Mesodermal cell (in vitro differentiated cells): ENCODE data around the gene NDUFB1. TPM values are rescaled to one million over a fixed set of nuclear protein-coding genes. Genes with fewer than 3 reads are reported as not detected.

Experiments used
- H3K27ac ChIP-seq: 2 replicates; pipeline ENCODE4 v1.7.0; 2013; ENCODE audit warnings: mild to moderate bottlenecking, low read depth, low read length, moderate library complexity; ENCODE audit not compliant: severe bottlenecking
- H3K36me3 ChIP-seq: 2 replicates; pipeline ENCODE4 v1.7.1; 2013; ENCODE audit warnings: mild to moderate bottlenecking, low read length, moderate library complexity; ENCODE audit not compliant: control insufficient read depth, insufficient read depth
- H3K4me1 ChIP-seq: one replicate; pipeline ENCODE4 v1.7.1; 2013; ENCODE audit warnings: mild to moderate bottlenecking, low read length; ENCODE audit not compliant: insufficient read depth, control insufficient read depth, poor library complexity, severe bottlenecking
- H3K4me3 ChIP-seq: 2 replicates; pipeline ENCODE4 v1.7.0; 2013; ENCODE audit warnings: low read length, control low read depth, mild to moderate bottlenecking; ENCODE audit not compliant: insufficient read depth, poor library complexity, severe bottlenecking; ENCODE audit errors: extremely low read depth
- H3K9me3 ChIP-seq: 2 replicates; pipeline ENCODE4 v1.7.1; 2013; ENCODE audit warnings: mild to moderate bottlenecking, low read length, moderate library complexity; ENCODE audit not compliant: control insufficient read depth
- WGBS, 2 experiments: methylation state at CpG; one replicate each; pipeline ENCODE4 v1.1.5; 2013; ENCODE audit warnings: missing lambda C conversion rate in 2 of 2; ENCODE audit not compliant: insufficient coverage in 2 of 2; 5-methylcytosine and 5-hydroxymethylcytosine counted together
- polyA plus RNA-seq, 2 experiments: library from polyadenylated mRNA; stranded (reverse); fragments of 50-300 nt; gene quantifications; one replicate each; pipeline ENCODE4 v1.2.3, GENCODE V29; 2013

NDUFB1 gene
- 112 TPM for polyA plus RNA-seq (2013, experiment 1 of 2)
- 171 TPM for polyA plus RNA-seq (2013, experiment 2 of 2)

GRCh38 chr14:92121670-92122350 lies at the start of gene NDUFB1, which contains the start of gene CPSF2:
NDUFB1 (minus strand) TSS chr14:92121706; CDS start chr14:92117637, 4,069 bp downstream.
CPSF2 (plus strand) TSS chr14:92121969; CDS start chr14:92130985, 9,016 bp downstream.
- H3K4me1 ChIP-seq = no peaks in the 10 kb centered on the region
- peaks cover 41% of the 10 kb centered on the region for H3K36me3 ChIP-seq
- WGBS, 2 experiments = 0% methylated on average over 39 to 50 of the region's 55 CpGs
- peak within 1 kb of the TSS; percentile 99 for H3K27ac ChIP-seq
- peak within 1 kb of the TSS; percentile 91 for H3K4me3 ChIP-seq
- H3K9me3 ChIP-seq = no peaks in the 10 kb centered on the region

- WGBS, 2 experiments = 100% methylated on average over 1 of the region's 2 CpGs; no CpG with 5 or more reads in 1 of the 2 experiments
- H3K36me3 ChIP-seq = peaks cover 70% of the 10 kb centered on the region
- no peaks in the 10 kb centered on the region for H3K9me3 ChIP-seq
- H3K4me1 ChIP-seq = no peaks in the 10 kb centered on the region
- H3K27ac ChIP-seq = no peak overlapping the region
- H3K4me3 ChIP-seq = no peak overlapping the region
These were observed 43.5 kb upstream of the NDUFB1 start for GRCh38 chr14:92164958-92165357.

DNA sequence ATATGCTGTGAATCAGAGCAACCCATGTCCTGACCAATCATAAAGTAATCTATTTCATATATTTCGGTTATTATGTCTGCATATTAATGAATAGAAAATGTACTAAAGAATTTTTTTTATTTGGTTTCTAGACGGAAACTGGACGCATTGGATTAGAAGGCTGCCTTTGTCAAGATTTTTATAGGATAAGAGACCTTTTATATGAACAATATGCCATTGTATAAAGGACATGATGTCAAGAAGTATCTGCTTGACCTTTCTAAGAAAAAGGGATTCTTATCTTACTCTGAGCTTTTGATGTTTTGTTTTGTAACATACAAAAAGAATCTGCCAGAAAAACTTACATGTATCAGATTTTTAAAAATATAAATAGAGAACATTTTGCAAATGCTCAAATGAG lies 40.0 kb upstream of the NDUFB1 start:
- no peaks in the 10 kb centered on the region for H3K4me1 ChIP-seq
- no peak overlapping the region for H3K27ac ChIP-seq
- 93% methylated on average over 2 of the region's 3 CpGs; no CpG with 5 or more reads in 1 of the 2 experiments for WGBS, 2 experiments
- H3K4me3 ChIP-seq = no peak overlapping the region
- no peaks in the 10 kb centered on the region for H3K9me3 ChIP-seq
- peaks cover 96% of the 10 kb centered on the region for H3K36me3 ChIP-seq

GRCh38 chr14:92160619-92161018 lies 39.1 kb upstream of the NDUFB1 start:
- no peaks in the 10 kb centered on the region for H3K9me3 ChIP-seq
- H3K36me3 ChIP-seq = peaks cover 95% of the 10 kb centered on the region
- H3K4me1 ChIP-seq = no peaks in the 10 kb centered on the region
- H3K27ac ChIP-seq = no peak overlapping the region
- WGBS, 2 experiments = 33 to 44% methylated on average over 3 to 4 of the region's 4 CpGs
- no peak overlapping the region for H3K4me3 ChIP-seq

- 100% methylated on average over 2 of the region's 3 CpGs; no CpG with 5 or more reads in 1 of the 2 experiments for WGBS, 2 experiments
- H3K36me3 ChIP-seq = peaks cover 86% of the 10 kb centered on the region
- H3K4me3 ChIP-seq = no peak overlapping the region
- no peaks in the 10 kb centered on the region for H3K9me3 ChIP-seq
- H3K27ac ChIP-seq = no peak overlapping the region
- no peaks in the 10 kb centered on the region for H3K4me1 ChIP-seq
These were observed 32.9 kb upstream of the NDUFB1 start for GRCh38 chr14:92154283-92154942.

DNA sequence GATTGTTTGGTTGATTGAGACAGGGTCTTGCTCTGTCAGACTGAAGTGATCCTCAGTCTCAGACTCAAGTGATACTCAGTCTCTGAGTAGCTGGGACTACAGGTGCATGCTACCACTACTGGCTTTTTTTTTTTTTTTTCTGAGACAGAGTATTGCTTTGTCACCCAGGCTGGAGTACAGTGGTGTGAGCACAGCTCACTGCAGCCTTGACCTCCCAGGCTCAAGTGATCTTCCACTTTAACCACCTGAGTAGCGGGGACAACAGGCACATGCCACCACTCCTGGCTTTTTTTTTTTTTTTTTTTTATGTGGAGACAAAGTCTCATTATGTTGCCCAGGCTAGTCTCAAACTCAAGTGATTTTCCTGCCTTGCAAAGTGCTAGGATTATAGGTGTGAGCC lies 32.1 kb upstream of the NDUFB1 start:
- no peak overlapping the region for H3K27ac ChIP-seq
- no peaks in the 10 kb centered on the region for H3K4me1 ChIP-seq
- no CpG with 5 or more reads among the region's 1 CpG for WGBS, 2 experiments
- H3K9me3 ChIP-seq = no peaks in the 10 kb centered on the region
- H3K36me3 ChIP-seq = peaks cover 86% of the 10 kb centered on the region
- H3K4me3 ChIP-seq = no peak overlapping the region

GRCh38 chr14:92144708-92145107 lies 23.2 kb upstream of the NDUFB1 start:
- 100% methylated on average over 1 of the region's 2 CpGs for WGBS, 2 experiments
- H3K4me3 ChIP-seq = no peak overlapping the region
- H3K4me1 ChIP-seq = no peaks in the 10 kb centered on the region
- H3K9me3 ChIP-seq = no peaks in the 10 kb centered on the region
- peaks cover 81% of the 10 kb centered on the region for H3K36me3 ChIP-seq
- no peak overlapping the region for H3K27ac ChIP-seq

DNA sequence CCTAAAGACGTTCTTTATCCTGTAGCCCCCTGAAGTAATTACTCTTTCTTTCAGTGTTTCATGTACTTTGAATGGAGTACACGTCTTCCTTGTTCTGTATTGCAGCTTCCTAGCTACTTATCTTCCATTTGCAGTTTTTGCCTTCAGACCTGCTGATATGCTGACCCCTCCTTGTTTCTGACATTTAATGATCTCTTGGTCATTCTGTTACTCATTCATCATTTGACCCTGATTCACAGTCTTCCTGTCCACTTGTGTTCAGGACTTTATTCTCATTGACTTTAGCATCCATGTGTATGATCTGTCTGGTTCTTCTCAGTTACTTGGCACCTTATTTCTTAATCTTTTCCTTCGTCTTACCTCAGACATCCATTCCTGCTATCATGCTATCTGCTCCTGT lies 22.5 kb upstream of the NDUFB1 start:
- H3K4me3 ChIP-seq = no peak overlapping the region
- no peaks in the 10 kb centered on the region for H3K4me1 ChIP-seq
- no peak overlapping the region for H3K27ac ChIP-seq
- WGBS, 2 experiments = 87 to 94% methylated on average over 3 of the region's 3 CpGs
- peaks cover 78% of the 10 kb centered on the region for H3K36me3 ChIP-seq
- H3K9me3 ChIP-seq = no peaks in the 10 kb centered on the region

DNA sequence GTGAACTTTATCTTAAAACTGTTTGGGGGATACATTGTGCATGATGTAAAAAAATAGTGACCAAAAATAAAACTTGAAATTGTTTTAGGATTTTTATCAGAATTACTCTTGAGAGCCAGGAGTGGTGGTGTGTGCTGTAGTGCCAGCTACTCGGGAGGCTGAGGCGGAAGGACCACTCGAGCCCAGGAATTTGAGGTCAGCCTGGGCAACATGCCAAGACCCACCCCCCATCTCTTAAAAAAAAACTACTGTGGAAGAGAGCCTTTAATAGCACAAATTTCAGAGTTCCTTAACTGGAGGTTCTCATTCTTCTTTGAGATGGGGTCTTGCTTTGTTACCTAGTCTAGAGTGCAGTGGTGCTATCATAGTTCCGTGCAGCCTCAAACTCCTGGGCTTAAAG lies 21.8 kb upstream of the NDUFB1 start:
- H3K4me3 ChIP-seq = no peak overlapping the region
- 100% methylated on average over 1 of the region's 4 CpGs; no CpG with 5 or more reads in 1 of the 2 experiments for WGBS, 2 experiments
- H3K9me3 ChIP-seq = no peaks in the 10 kb centered on the region
- H3K36me3 ChIP-seq = peaks cover 78% of the 10 kb centered on the region
- no peak overlapping the region for H3K27ac ChIP-seq
- H3K4me1 ChIP-seq = no peaks in the 10 kb centered on the region

DNA sequence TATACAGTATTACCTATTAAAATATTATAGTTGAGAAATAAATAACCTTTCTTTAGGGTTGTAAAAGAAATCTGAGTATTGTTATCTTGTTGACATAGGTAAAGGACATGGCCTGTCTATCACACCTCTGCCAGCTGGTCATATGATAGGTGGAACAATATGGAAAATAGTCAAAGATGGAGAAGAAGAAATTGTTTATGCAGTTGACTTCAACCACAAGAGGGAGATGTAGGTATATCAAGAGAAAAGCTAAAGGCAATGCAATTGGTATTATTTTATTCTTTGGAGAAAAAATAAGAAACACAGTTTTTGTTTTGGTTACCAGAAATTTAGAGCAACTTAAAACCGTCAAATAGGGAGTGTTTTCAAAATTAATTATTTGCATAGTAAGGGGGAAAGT lies 13.8 kb upstream of the NDUFB1 start:
- Histone ChIP-seq H3K36me3 (peaks cover 72% of the 10 kb centered on the region), H3K4me3 (no peak overlapping the region), H3K9me3 (no peaks in the 10 kb centered on the region), H3K4me1 (no peaks in the 10 kb centered on the region), H3K27ac (no peak overlapping the region)
- 100% methylated on average over 1 of the region's 1 CpG; no CpG with 5 or more reads in 1 of the 2 experiments for WGBS, 2 experiments

GRCh38 chr14:92134456-92134855 lies 12.9 kb upstream of the NDUFB1 start:
- no CpG with 5 or more reads among the region's 1 CpG for WGBS, 2 experiments
- Histone ChIP-seq H3K27ac (no peak overlapping the region), H3K4me1 (no peaks in the 10 kb centered on the region), H3K36me3 (peaks cover 74% of the 10 kb centered on the region), H3K4me3 (no peak overlapping the region), H3K9me3 (no peaks in the 10 kb centered on the region)
